Keratinocyte (primary cell): ENCODE data around the gene C9orf85. TPM values are rescaled to one million over a fixed set of nuclear protein-coding genes. Genes with fewer than 3 reads are reported as not detected.

Experiments
- DNase-seq: peaks from one replicate; pipeline ENCODE4 v3.0.0-alpha.2; 2011; ENCODE audit warnings: low read depth, missing footprints, low spot score
- FAIRE-seq: peaks from 2 replicates; lab custom pipeline; 2011; peaks lifted over from hg19 to GRCh38; lab: Jason Lieb, UNC
- H2AFZ ChIP-seq: 2 replicates; pipeline ENCODE4 v1.6.0; 2012; ENCODE audit warnings: low read length, control low read depth, inconsistent platforms; ENCODE audit not compliant: control insufficient read depth
- H3K27ac ChIP-seq: 2 replicates; pipeline ENCODE4 v1.5.1; 2011; ENCODE audit warnings: low read length; ENCODE audit not compliant: control insufficient read depth, insufficient read depth
- H3K27me3 ChIP-seq: 3 replicates; pipeline ENCODE4 v1.6.0; 2011; ENCODE audit warnings: low read length; ENCODE audit not compliant: control insufficient read depth, insufficient read depth; ENCODE audit errors: extremely low read depth
- H3K36me3 ChIP-seq, 2 experiments: 2 replicates in 1 of 2; 3 replicates in 1 of 2; pipeline ENCODE4 v1.5.1; 2011; ENCODE audit warnings: low read length in 2 of 2, mild to moderate bottlenecking in 1 of 2; ENCODE audit not compliant: control insufficient read depth in 2 of 2, insufficient read depth in 2 of 2; ENCODE audit errors: extremely low read depth in 1 of 2
- H3K4me1 ChIP-seq: 3 replicates; pipeline ENCODE4 v1.5.1; 2011; ENCODE audit warnings: low read length; ENCODE audit not compliant: control insufficient read depth, insufficient read depth; ENCODE audit errors: extremely low read depth
- H3K4me2 ChIP-seq: 3 replicates; pipeline ENCODE4 v1.6.0; 2011; ENCODE audit warnings: low read depth, low read length; ENCODE audit not compliant: control insufficient read depth, insufficient read depth; ENCODE audit errors: extremely low read depth
- H3K4me3 ChIP-seq, 3 experiments: fragments of 200-600 bp in 1 of 3; sonication (generic) in 1 of 3; 2 replicates in 2 of 3; 3 replicates in 1 of 3; pipeline ENCODE4 v1.5.1; 2011 to 2016; ENCODE audit warnings: low read length in 3 of 3, mild to moderate bottlenecking in 3 of 3, control low read depth in 2 of 3, inconsistent platforms in 1 of 3, low read depth in 1 of 3, mixed read lengths in 1 of 3, mixed run types in 1 of 3, moderate library complexity in 1 of 3; ENCODE audit not compliant: control insufficient read depth in 2 of 3, insufficient read depth in 2 of 3; ENCODE audit errors: extremely low read depth in 1 of 3
- H3K79me2 ChIP-seq: 2 replicates; pipeline ENCODE4 v1.6.0; 2012; ENCODE audit warnings: low read length; ENCODE audit not compliant: control insufficient read depth, insufficient read depth
- H3K9ac ChIP-seq: 3 replicates; pipeline ENCODE4 v1.6.0; 2011; ENCODE audit warnings: low read length; ENCODE audit not compliant: control insufficient read depth, insufficient read depth; ENCODE audit errors: extremely low read depth
- H3K9me1 ChIP-seq: 3 replicates; pipeline ENCODE4 v1.6.0; 2011; ENCODE audit warnings: low read length; ENCODE audit not compliant: control insufficient read depth, insufficient read depth; ENCODE audit errors: extremely low read depth
- H3K9me3 ChIP-seq: 2 replicates; pipeline ENCODE4 v1.5.1; 2012; ENCODE audit warnings: low read depth, low read length; ENCODE audit not compliant: control insufficient read depth
- H4K20me1 ChIP-seq: 3 replicates; pipeline ENCODE4 v1.6.0; 2011; ENCODE audit warnings: low read length; ENCODE audit not compliant: control insufficient read depth, insufficient read depth; ENCODE audit errors: extremely low read depth
- EZH2 ChIP-seq: IDR thresholded peaks from one replicate; pipeline ENCODE4 v1.6.1; 2012; ENCODE audit warnings: inconsistent platforms, mild to moderate bottlenecking, low read length, moderate library complexity
- dilution Hi-C: fragments of 300-500 bp; cut with MboI; formaldehyde crosslinking; loops from one replicate; pipeline ENCODE4 v1.7.0; 2020; ENCODE audit warnings: low sequenced_read_pairs; ENCODE audit not compliant: extremely low pct_ligation_motif_present
- polyA plus RNA-seq, 5 experiments: library from polyadenylated mRNA; depleted of rRNA in 3 of 5; stranded (reverse) in 3 of 5; stranded (forward) in 1 of 5; unstranded in 1 of 5; fragments of >200 nt; gene quantifications; 1 replicate in 1 of 5; 2 replicates in 3 of 5; 3 replicates in 1 of 5; pipeline versions ENCODE4 v1.2.1 to v1.2.3, GENCODE V29; 2011 to 2012; ENCODE audit warnings: missing spikeins in 2 of 5, low read depth in 1 of 5, low replicate concordance in 1 of 5
- TF ChIP-seq, protein P1 (sequence below), 3 experiments: IDR thresholded peaks in 1 of 3; conservative IDR thresholded peaks in 1 of 3; optimal IDR thresholded peaks in 1 of 3; 2 replicates in 2 of 3; 3 replicates in 1 of 3; pipeline versions ENCODE3 to v1.5.1; 2011; ENCODE audit warnings: low read length in 3 of 3, mild to moderate bottlenecking in 3 of 3, moderate library complexity in 2 of 3, control low read depth in 1 of 3, inconsistent platforms in 1 of 3; ENCODE audit not compliant: insufficient read depth in 2 of 3; ENCODE audit errors: extremely low read depth in 1 of 3

The C9orf85 gene
- polyA plus RNA-seq, 1 donor (not counting 4 experiments of a cell fraction or from before 2014, with no cell fraction given): 18.2 TPM

DNA sequence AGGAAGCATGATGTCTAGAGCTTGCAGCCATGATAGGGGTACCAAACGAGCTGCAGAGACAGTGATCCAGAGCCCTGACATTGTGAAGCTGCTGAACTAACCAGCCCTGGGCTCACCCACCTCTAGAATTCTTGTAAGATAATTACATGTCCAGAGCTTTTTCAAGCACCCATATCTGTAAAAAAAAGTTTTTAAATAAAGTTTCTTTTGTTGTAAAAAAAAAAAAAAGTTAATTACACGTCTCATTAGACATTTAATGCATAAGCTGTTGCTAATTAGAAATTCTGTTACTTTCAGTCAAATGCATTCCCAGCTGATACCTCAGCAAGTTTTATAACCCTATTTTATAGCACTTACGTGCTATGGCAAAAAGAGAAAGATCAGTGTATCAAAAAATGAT, 65.6 kb downstream of the C9orf85 start:
- H3K4me1 ChIP-seq: no peaks in the 10 kb centered on the region
- TF ChIP-seq EZH2: no peak
- TF ChIP-seq, protein P1, sequence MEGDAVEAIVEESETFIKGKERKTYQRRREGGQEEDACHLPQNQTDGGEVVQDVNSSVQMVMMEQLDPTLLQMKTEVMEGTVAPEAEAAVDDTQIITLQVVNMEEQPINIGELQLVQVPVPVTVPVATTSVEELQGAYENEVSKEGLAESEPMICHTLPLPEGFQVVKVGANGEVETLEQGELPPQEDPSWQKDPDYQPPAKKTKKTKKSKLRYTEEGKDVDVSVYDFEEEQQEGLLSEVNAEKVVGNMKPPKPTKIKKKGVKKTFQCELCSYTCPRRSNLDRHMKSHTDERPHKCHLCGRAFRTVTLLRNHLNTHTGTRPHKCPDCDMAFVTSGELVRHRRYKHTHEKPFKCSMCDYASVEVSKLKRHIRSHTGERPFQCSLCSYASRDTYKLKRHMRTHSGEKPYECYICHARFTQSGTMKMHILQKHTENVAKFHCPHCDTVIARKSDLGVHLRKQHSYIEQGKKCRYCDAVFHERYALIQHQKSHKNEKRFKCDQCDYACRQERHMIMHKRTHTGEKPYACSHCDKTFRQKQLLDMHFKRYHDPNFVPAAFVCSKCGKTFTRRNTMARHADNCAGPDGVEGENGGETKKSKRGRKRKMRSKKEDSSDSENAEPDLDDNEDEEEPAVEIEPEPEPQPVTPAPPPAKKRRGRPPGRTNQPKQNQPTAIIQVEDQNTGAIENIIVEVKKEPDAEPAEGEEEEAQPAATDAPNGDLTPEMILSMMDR (optimal IDR thresholded peaks at IDR 0.05 in 1 of 3, IDR thresholded peaks at IDR 0.05 in 1 of 3, conservative IDR thresholded peaks at IDR 0.05 in 1 of 3; ENCODE audit: extremely low read depth in 1 of 3, insufficient read depth in 2 of 3, low read length in 3 of 3): no peak
- no peaks in the 10 kb centered on the region for H3K9me1 ChIP-seq
- no peaks in the 10 kb centered on the region for H3K79me2 ChIP-seq
- H3K27ac ChIP-seq: no peak overlapping the region
- FAIRE-seq (no peak), DNase-seq (no peak)
- H3K9me3 ChIP-seq: no peaks in the 10 kb centered on the region
- H3K4me3 ChIP-seq: no peak overlapping the region
- H3K9ac ChIP-seq: no peak overlapping the region
- dilution Hi-C loops: no loop called here
- H2AFZ ChIP-seq: no peak overlapping the region
- H3K36me3 ChIP-seq: no peaks in the 10 kb centered on the region
- H3K4me2 ChIP-seq: no peak overlapping the region
- H4K20me1 ChIP-seq: no peaks in the 10 kb centered on the region
- no peaks in the 10 kb centered on the region for H3K27me3 ChIP-seq

GRCh38 chr9:71980266-71981190, 69.1 kb downstream of the C9orf85 start:
- Histone ChIP-seq H3K9ac (no peak overlapping the region), H3K36me3 (no peaks in the 10 kb centered on the region), H4K20me1 (no peaks in the 10 kb centered on the region), H3K4me2 (no peak overlapping the region), H3K27me3 (no peaks in the 10 kb centered on the region), H3K9me3 (no peaks in the 10 kb centered on the region), H3K27ac (no peak overlapping the region), H3K9me1 (no peaks in the 10 kb centered on the region), H3K79me2 (no peaks in the 10 kb centered on the region), H2AFZ (no peak overlapping the region), H3K4me3 (no peak overlapping the region), H3K4me1 (peaks cover 8% of the 10 kb centered on the region)
- TF ChIP-seq EZH2: no peak
- TF ChIP-seq, protein P1 (optimal IDR thresholded peaks at IDR 0.05 in 1 of 3, IDR thresholded peaks at IDR 0.05 in 1 of 3, conservative IDR thresholded peaks at IDR 0.05 in 1 of 3; ENCODE audit: extremely low read depth in 1 of 3, insufficient read depth in 2 of 3, low read length in 3 of 3): no peak
- dilution Hi-C loops: no loop called here
- DNase-seq: no peak
- FAIRE-seq: no peak
